IPS-20b (cell line): ENCODE measurements around the gene MAPK6.

ENCODE experiments used
- H3K27ac ChIP-seq: one replicate; pipeline ENCODE4 v1.5.1; 2013; ENCODE audit warnings: low read length
- H3K27me3 ChIP-seq: 2 replicates; pipeline ENCODE4 v1.6.1; 2013; ENCODE audit warnings: mild to moderate bottlenecking, low read length, inconsistent platforms; ENCODE audit not compliant: insufficient read depth
- H3K36me3 ChIP-seq: 2 replicates; pipeline ENCODE4 v1.6.1; 2013; ENCODE audit warnings: low read depth, mild to moderate bottlenecking, inconsistent platforms, low read length, moderate library complexity; ENCODE audit not compliant: insufficient read depth
- H3K4me1 ChIP-seq: 2 replicates; pipeline ENCODE4 v1.6.1; 2013; ENCODE audit warnings: mild to moderate bottlenecking, control low read depth, inconsistent platforms, low read length, moderate library complexity; ENCODE audit not compliant: insufficient read depth
- H3K4me3 ChIP-seq: 2 replicates; pipeline ENCODE4 v1.5.1; 2013; ENCODE audit warnings: mild to moderate bottlenecking, low read length, inconsistent platforms
- H3K9ac ChIP-seq: 2 replicates; pipeline ENCODE4 v1.6.1; 2013; ENCODE audit warnings: low read depth, mild to moderate bottlenecking, inconsistent platforms, low read length, moderate library complexity
- H3K9me3 ChIP-seq: 2 replicates; pipeline ENCODE4 v1.6.1; 2013; ENCODE audit warnings: mild to moderate bottlenecking, low read depth, low read length, inconsistent platforms; ENCODE audit not compliant: insufficient read depth

MAPK6 gene

GRCh38 chr15:52114261-52115055 is 95.4 kb downstream of the MAPK6 start:
- Histone ChIP-seq H3K9me3 (no peaks in the 10 kb centered on the region), H3K4me1 (no peaks in the 10 kb centered on the region), H3K36me3 (no peaks in the 10 kb centered on the region), H3K9ac (no peak overlapping the region), H3K4me3 (no peak overlapping the region), H3K27ac (no peak overlapping the region), H3K27me3 (peaks cover 50% of the 10 kb centered on the region)

GRCh38 chr15:52115598-52116427 is 96.8 kb downstream of the MAPK6 start:
- no peak overlapping the region for H3K27ac ChIP-seq
- no peak overlapping the region for H3K4me3 ChIP-seq
- no peaks in the 10 kb centered on the region for H3K4me1 ChIP-seq
- no peak overlapping the region for H3K9ac ChIP-seq
- no peaks in the 10 kb centered on the region for H3K9me3 ChIP-seq
- H3K36me3 ChIP-seq, result no peaks in the 10 kb centered on the region
- H3K27me3 ChIP-seq, result peaks cover 36% of the 10 kb centered on the region
